GM23338 (cell line): ENCODE measurements around the gene GASK1B.

Source experiments
- CREB1 ChIP-seq: fragments of 250-450 bp; sonication (Bioruptor Pico); IDR thresholded peaks from 2 replicates; pipeline ENCODE4 v1.5.0; 2020; ENCODE audit warnings: low read depth, mild to moderate bottlenecking, moderate library complexity
- CTCF ChIP-seq, 2 experiments: fragments of 200-600 bp in 1 of 2; sonication (generic) in 1 of 2; conservative IDR thresholded peaks; 2 replicates each; pipeline versions ENCODE4 v1.5.1 to v1.6.1; 2016 to 2017; ENCODE audit warnings: antibody characterized with exemption in 2 of 2, low read depth in 2 of 2, mild to moderate bottlenecking in 2 of 2, moderate library complexity in 1 of 2
- EZH2 ChIP-seq: fragments of 200-600 bp; sonication (generic); IDR thresholded peaks from one replicate; pipeline ENCODE4 v1.8.0; 2017; ENCODE audit warnings: antibody characterized with exemption, mild to moderate bottlenecking, low read depth; ENCODE audit not compliant: unreplicated experiment
- EZH2phosphoT487 ChIP-seq: fragments of 200-600 bp; sonication (generic); IDR thresholded peaks from one replicate; pipeline ENCODE4 v1.8.1; 2018; ENCODE audit warnings: antibody characterized with exemption; ENCODE audit not compliant: unreplicated experiment
- JUNB ChIP-seq: IDR thresholded peaks from one replicate; pipeline ENCODE4 v1.6.1; 2016; ENCODE audit warnings: antibody characterized with exemption; ENCODE audit not compliant: unreplicated experiment
- NANOG ChIP-seq: IDR thresholded peaks from 2 replicates; pipeline ENCODE4 v1.6.1; 2016; ENCODE audit warnings: antibody characterized with exemption, borderline replicate concordance
- POLR2AphosphoS5 ChIP-seq: IDR thresholded peaks from 2 replicates; pipeline ENCODE4 v1.6.1; 2016; ENCODE audit warnings: antibody characterized with exemption, low read depth
- REST ChIP-seq: IDR thresholded peaks from one replicate; pipeline ENCODE4 v1.6.1; 2018; ENCODE audit warnings: antibody characterized with exemption; ENCODE audit not compliant: unreplicated experiment
- ZNF114 ChIP-seq: fragments of 250-450 bp; sonication (Bioruptor Pico); IDR thresholded peaks from 2 replicates; pipeline ENCODE4 v1.5.0; 2020; ENCODE audit warnings: mild to moderate bottlenecking, moderate library complexity
- ZNF331 ChIP-seq: fragments of 250-450 bp; sonication (Bioruptor Pico); IDR thresholded peaks from 2 replicates; pipeline ENCODE4 v1.5.0; 2020; ENCODE audit warnings: low read depth, mild to moderate bottlenecking, moderate library complexity
- ZNF462 ChIP-seq: fragments of 250-450 bp; sonication (Bioruptor Pico); IDR thresholded peaks from 2 replicates; pipeline ENCODE4 v1.5.0; 2020; ENCODE audit warnings: mild to moderate bottlenecking, moderate library complexity

GRCh38 chr4:158201876-158202275 lies 29.1 kb upstream of the GASK1B start:
- TF ChIP-seq POLR2AphosphoS5 (no peak), CTCF (conservative IDR thresholded peaks at IDR 0.05; ENCODE audit: low read depth in 2 of 2) (no peak), ZNF114 (CRISPR knock-in tag) (no peak), EZH2 (no peak), CREB1 (no peak), EZH2phosphoT487 (no peak), ZNF331 (no peak), JUNB (no peak), REST (no peak), ZNF462 (CRISPR knock-in tag) (no peak), NANOG (no peak)
